ENCODE results near the gene PPHLN1. TPM values are rescaled to one million over a fixed set of nuclear protein-coding genes. Genes with fewer than 3 reads are reported as not detected.

PPHLN1 gene
- total and polyA plus RNA-seq, 2 donors (not counting 1 experiment from before 2014, with no cell fraction given), result 48.8 to 104 TPM

DNA sequence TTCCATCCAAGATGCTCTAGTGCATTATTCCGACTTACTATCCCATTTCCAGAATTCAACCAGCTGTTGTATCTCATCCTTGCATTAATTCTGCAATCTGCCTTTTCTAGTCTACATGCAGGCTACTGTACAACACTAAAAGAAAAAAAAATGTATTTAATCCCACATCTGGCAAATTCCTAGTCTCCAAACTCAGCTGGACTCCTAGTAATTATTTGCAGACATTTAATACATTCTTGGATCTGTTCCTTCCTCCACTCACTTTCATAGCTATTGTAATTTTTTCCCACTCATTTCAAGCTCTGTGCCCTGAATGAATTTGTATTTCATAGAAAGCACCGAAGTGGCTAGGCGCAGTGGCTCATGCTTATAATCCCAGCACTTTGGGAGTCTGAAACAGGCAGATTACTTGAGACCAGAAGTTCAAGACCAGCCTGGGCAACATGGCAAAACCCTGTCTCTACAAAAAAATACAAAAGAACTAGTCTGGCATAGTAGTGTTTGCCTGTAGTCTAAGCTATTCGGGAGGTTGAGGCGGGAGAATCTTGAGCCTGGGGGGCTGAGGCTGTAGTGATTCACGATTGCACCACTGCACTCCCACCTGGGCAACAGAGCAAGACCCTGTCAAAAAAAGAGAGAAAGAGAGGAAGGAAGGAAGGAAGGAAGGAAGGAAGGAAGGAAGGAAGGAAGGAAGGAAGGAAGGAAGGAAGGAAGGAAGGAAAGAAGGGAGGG lies 48.4 kb upstream of the PPHLN1 start:
- no peaks in the 10 kb centered on the region for H3K36me3 ChIP-seq (replicated peaks in 1 of 2; ENCODE audit: control extremely low read depth in 1 of 2, control insufficient read depth in 1 of 2, extremely low read depth in 1 of 2, insufficient read depth in 2 of 2, low read length in 1 of 2)
- WGBS (ENCODE audit: insufficient coverage), result 89% methylated on average over 5 of the region's 6 CpGs
- no peak overlapping the region for H3K4me3 Mint-ChIP-seq
- no peak for DNase-seq
- ChIA-PET CTCF (interaction anchor here (1.4 kb wide), 1 partner anchor 54 kb away, joined by 3 read pairs; no protein-coding TSS in a partner anchor), POLR2A (no interaction called here)
- H3K4me3 ChIP-seq (ENCODE audit: control extremely low read depth in 1 of 5, extremely low read depth in 1 of 5, insufficient read depth in 1 of 5, low read depth in 2 of 5, low read length in 4 of 5), result no peak overlapping the region
- H4K20me1 ChIP-seq (ENCODE audit: control insufficient read depth, insufficient read depth, low read length, poor library complexity, severe bottlenecking), result no peaks in the 10 kb centered on the region
- peaks cover 0 to 3% (median 0%) of the 10 kb centered on the region in 3 donors for H3K9me3 ChIP-seq (ENCODE audit: control extremely low read depth in 1 of 3, control insufficient read depth in 2 of 3, insufficient read depth in 1 of 3, low read length in 2 of 3)
- H3K27me3 Mint-ChIP-seq, result peaks cover 18% of the 10 kb centered on the region
- H3K4me2 ChIP-seq (replicated peaks; ENCODE audit: low read depth, low read length, poor library complexity, severe bottlenecking), result no peak overlapping the region
- TF ChIP-seq EZH2 (IDR thresholded peaks at IDR 0.05; ENCODE audit: borderline replicate concordance, insufficient read depth, low read depth, low read length, poor library complexity, severe bottlenecking), result no peak
- TF ChIP-seq CTCF (IDR thresholded peaks at IDR 0.05), result no peak
- ATAC-seq (ENCODE audit: low read depth), result no peak
- H3K4me1 Mint-ChIP-seq, result no peaks in the 10 kb centered on the region
- no peak overlapping the region for H3K27ac ChIP-seq (ENCODE audit: low read length in 2 of 2)
- peaks cover 2% of the 10 kb centered on the region for H3K9me3 Mint-ChIP-seq (ENCODE audit: insufficient read depth)
- no peak overlapping the region for H2AFZ ChIP-seq (ENCODE audit: insufficient read depth, low read depth, low read length, poor library complexity, severe bottlenecking)
- H3K9ac ChIP-seq (ENCODE audit: low read length), result no peak overlapping the region
- H3K27me3 ChIP-seq (replicated peaks in 1 of 4; ENCODE audit: control extremely low read depth in 1 of 4, control insufficient read depth in 3 of 4, insufficient read depth in 4 of 4, low read length in 3 of 4), result peaks cover 0 to 2% (median 0%) of the 10 kb centered on the region in 4 experiments
- H3K4me1 ChIP-seq (ENCODE audit: control insufficient read depth in 2 of 2, insufficient read depth in 2 of 2, low read length in 2 of 2), result no peaks in the 10 kb centered on the region
- no peaks in the 10 kb centered on the region for H3K79me2 ChIP-seq (ENCODE audit: control insufficient read depth, insufficient read depth, low read length)
- intact Hi-C loops (cut with micrococcal nuclease), result no loop called here
- no peak overlapping the region for H3K27ac Mint-ChIP-seq

- Mint-ChIP-seq H3K9me3 (ENCODE audit: insufficient read depth) (peaks cover 2% of the 10 kb centered on the region), H3K4me1 (no peaks in the 10 kb centered on the region), H3K27ac (no peak overlapping the region), H3K4me3 (no peak overlapping the region), H3K27me3 (peaks cover 16% of the 10 kb centered on the region)
- Histone ChIP-seq H3K27ac (ENCODE audit: low read length in 2 of 2) (no peak overlapping the region), H4K20me1 (ENCODE audit: control insufficient read depth, insufficient read depth, low read length, poor library complexity, severe bottlenecking) (no peaks in the 10 kb centered on the region), H2AFZ (ENCODE audit: insufficient read depth, low read depth, low read length, poor library complexity, severe bottlenecking) (no peak overlapping the region), H3K4me3 (ENCODE audit: control extremely low read depth in 1 of 5, extremely low read depth in 1 of 5, insufficient read depth in 1 of 5, low read depth in 2 of 5, low read length in 4 of 5) (no peak overlapping the region), H3K27me3 (replicated peaks in 1 of 4; ENCODE audit: control extremely low read depth in 1 of 4, control insufficient read depth in 3 of 4, insufficient read depth in 4 of 4, low read length in 3 of 4) (peaks cover 0 to 2% (median 0%) of the 10 kb centered on the region in 4 experiments), H3K79me2 (ENCODE audit: control insufficient read depth, insufficient read depth, low read length) (no peaks in the 10 kb centered on the region), H3K9me3 (ENCODE audit: control extremely low read depth in 1 of 3, control insufficient read depth in 2 of 3, insufficient read depth in 1 of 3, low read length in 2 of 3) (no peaks in the 10 kb centered on the region), H3K9ac (ENCODE audit: low read length) (no peak overlapping the region), H3K4me1 (ENCODE audit: control insufficient read depth in 2 of 2, insufficient read depth in 2 of 2, low read length in 2 of 2) (no peaks in the 10 kb centered on the region), H3K4me2 (replicated peaks; ENCODE audit: low read depth, low read length, poor library complexity, severe bottlenecking) (no peak overlapping the region), H3K36me3 (replicated peaks in 1 of 2; ENCODE audit: control extremely low read depth in 1 of 2, control insufficient read depth in 1 of 2, extremely low read depth in 1 of 2, insufficient read depth in 2 of 2, low read length in 1 of 2) (no peaks in the 10 kb centered on the region)
- no peak for DNase-seq
- ChIA-PET POLR2A (no interaction called here), CTCF (no interaction called here)
- TF ChIP-seq EZH2 (IDR thresholded peaks at IDR 0.05; ENCODE audit: borderline replicate concordance, insufficient read depth, low read depth, low read length, poor library complexity, severe bottlenecking), result no peak
- no peak for TF ChIP-seq CTCF (IDR thresholded peaks at IDR 0.05)
- intact Hi-C loops (cut with micrococcal nuclease), result no loop called here
- ATAC-seq (ENCODE audit: low read depth), result no peak
Measured at GRCh38 chr12:42278128-42278510, 47.8 kb upstream of the PPHLN1 start.

Data from B cell (primary cell).